ENCODE data around the gene COL6A3.
A peak's percentile ranks its signal among the peaks of the same experiment; 100 is the strongest.

COL6A3 gene

DNA sequence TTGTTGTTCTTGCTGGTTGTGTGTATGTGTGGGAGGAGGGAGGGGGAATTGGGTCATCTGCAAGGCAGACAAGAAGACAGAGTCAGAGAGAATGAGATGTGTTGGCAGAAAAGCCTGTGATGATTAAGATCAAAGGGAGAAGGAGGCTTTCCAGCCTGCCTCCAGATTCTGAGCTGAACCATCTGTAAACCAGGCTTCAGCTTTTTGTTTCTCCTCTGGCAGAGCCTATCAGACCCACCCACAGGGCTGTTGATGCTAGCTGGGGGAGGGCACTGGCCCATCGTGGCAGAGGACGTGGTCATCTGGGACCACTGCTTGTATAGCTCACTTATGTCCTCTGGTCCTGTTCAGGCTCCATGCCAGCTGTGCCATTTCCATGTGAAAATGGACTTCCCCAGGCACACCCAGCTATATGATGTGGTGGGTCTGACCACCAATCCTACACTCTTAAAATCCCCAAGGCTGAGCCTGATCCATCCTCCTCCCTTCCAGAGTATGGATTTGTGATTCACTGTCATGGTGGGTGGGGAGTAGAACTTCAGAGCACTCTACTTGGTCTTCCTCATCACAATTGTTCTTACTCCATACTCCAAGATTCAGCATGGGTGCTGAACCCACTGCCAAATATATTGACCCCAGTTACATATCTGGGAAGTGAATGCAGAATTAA, 27.8 kb upstream of the COL6A3 start:
- DNase-seq: peak; percentile 78

DNA sequence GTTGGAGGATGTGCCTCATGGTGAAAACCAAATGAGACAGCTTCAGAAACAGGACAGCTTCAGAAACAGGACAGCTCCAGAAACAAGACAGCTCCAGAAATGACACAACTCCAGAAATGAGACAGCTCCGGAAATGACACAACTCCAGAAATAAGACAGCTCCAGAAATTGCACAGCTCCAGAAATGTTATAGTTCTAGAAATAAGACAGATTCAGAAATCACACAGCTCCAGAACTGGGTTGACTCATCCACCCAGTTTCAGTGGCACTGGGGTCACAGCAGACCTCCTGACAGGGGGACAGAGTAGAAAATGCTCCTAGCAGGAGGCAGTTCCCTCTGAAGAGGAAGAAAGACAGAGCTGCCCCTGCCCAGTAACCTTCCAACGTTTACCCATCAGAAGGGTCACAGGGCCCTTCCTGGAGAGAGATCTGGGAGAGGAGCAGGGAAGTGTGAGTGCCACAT, 26.9 kb upstream of the COL6A3 start:
- DNase-seq: peak; percentile 65

DNA sequence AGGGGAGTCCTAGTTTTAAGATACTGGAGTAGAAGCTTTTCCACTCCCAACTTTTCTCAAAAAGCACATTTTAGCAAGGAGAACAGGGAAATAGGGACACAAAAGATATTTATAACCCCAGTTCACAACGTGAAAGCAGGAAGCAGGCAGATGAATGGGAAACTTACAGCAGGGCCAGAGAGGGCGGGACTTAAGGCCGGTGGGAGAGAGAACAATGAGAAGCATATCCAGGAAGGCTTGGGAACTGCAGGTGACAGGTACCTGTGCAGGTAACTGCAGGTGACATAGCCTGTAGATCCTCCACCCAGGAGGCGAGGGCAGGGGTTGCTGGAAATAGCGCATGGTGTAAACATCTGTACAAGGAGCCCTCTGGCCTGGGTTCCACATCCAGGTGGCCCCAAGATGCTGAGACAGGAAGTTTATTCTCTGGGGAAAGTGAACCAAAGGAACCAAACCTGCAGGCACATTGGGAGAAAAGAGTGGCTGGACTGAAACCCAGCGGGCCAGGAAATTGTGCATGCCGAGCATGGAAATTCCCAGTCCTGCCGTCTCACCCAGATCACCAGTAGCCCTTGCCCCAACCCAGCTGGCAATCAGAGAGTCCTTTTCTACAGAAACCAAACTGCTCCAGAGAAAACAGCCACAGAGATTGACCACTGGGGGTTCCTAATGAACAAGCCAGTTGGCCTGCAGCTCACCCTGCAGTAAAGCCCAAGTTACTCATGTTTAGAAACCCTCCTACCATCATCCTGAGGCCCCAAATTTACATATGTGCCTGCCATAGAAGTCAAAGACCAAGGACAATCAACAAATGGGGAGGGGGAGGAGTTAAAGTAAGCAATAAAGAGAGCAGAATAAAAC, 24.3 kb upstream of the COL6A3 start:
- no peak for DNase-seq

DNA sequence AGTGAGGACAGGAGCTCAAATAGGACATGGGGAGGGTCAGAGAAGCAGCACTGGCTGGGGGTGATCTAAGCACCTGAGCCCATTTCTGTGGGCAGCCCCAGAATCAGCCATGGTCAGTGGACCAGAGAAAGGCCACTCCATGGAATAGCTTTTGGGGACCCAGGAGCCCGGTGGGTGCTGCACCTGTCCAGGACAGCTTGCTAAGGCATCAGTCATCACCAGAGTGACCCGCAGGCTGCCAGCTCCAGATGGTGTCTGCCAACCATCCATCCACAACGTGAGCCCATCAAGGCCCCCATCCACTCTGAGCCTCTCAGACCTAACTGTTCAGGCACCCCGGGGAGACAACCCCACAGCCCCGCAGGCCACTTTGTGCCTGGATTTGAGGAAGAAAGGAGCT, 23.6 kb upstream of the COL6A3 start:
- DNase-seq: no peak

DNA sequence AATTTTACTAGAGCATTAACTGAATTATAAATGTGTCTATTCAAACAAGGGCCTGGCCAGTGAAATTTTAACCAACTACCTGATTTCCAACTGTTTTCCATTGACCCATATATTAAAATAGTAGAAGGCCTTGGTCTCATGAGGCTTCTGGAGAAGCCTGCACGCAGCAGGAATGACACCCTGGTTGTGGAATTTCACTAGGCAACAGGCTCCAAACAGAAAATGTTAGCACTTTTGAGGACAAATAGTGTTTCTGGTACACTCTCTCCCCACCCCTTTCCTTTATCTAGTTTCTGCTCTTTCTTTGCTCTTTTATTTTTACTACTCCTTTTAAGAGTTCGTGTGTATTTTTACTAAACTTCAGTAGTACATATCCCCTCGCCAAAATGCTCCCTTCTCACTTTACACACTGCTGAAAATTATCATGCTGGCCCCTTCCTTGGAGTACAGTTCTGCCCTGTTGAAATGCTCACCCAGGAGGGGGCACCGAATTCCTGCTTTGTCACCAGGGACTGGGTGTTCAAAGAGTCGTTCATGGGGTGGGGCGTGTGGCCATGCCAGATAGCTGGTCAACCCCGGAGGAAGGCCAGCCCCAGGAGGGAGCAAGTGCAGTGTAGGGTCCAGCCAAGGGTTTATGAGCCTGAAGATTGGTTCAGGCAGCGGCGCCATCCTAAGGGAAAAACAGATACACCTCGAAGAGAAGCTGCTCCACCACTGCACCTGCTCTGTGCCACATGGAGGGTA, 22.1 kb upstream of the COL6A3 start:
- peak; percentile 90 for DNase-seq

DNA sequence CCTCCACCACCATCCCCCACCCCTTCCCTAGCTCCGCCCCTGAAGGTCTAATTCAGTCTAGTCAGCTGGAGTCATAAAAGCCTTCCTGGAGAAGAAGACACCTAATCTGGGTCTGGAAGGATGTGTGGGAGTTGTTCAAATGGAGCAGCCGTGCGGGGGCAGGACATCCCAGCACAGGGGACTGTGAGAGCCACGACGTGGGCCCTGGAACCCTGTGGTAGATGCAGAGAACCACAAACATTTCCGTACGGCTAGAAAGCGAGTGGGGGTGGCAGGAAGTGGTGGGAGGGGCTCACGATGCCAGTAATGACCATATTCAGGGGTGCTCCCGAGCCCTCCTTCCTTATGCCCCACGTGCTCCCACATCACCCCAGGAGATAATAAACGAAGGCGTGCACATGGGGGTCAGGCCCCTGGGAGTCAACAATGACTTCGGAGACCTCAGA, 20.9 kb upstream of the COL6A3 start:
- peak; percentile 92 for DNase-seq

DNA sequence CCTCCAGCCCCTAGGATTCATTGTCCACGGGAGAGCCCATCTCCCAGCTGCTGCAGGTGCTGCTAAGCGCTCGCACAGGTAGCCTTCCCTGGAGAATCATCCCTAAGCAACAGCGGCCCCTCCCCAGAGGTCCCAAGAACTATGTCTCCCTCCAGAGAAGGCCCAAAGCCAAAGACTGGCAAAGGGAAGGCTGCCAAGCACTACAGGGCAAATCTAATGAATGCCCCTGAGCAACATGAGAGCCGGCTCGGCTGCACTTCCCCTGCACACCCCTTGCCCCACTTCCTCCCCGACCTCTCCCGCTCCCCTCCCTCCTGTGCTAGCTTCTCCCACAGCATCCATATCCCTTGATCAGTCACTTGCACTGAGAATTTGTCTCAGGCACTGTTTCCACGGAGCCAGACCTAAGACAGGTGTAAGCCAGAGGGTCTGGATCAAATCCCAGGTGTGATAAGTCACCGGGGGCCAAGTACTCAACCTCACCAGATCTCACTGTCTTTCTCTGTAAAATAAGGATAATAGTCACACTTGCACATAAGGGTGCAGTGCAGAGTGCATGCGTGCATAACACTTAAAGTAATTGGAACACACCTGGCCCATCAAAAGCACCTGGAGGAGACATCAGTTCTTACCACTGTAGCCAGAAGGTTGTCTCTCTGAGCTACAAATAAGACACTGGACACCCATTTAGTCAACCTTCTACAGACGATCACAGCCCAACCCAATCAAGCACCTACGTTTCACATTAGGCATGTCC, 20.1 kb upstream of the COL6A3 start:
- DNase-seq: no peak

DNA sequence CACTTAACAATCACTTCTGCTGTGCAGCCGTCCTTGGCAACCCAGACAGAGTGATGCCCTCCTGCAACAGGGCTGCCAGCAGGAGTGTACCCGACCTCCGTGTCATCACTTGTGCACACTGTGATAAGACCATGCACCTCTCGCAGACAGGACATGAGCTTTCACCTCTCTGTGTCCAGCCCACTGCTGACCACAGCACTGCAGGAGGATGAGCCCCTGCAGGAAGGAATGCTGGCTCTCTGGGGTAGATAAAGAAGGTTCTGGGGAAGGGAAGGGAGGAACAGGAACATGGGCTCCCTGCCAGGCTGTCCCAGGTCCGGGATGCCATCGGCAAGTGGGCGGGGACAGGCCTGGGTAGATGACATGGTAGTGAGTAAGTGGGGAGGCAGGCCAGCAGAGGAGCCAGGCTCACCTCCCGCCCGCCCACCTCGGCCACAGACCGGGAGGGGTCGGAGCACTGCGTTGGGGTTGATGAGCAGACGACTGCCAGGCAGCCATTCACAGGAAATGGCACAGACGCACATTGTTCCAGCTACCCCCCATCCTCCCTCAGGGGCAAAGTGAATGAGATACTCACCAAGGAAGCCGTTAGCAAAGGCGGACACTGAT, 18.6 kb upstream of the COL6A3 start:
- DNase-seq: peak; percentile 97

DNA sequence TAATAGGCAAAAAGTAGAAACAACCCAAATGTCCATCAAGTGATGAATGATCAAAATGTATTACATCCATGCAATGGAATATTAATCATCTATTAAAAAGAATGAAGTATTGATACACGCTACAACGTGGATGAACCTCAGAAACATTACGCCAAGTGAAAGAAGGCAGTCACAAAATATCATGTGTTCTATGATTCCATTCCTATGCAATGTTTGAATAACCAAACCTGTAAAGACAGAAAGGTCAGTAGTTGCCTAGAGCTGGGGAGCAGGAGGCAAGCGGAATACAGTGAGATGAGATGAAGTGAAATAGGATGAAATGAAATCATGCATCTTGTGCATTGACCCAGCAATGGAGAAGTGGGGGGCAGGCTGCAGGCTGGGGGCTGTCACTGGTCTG, 17.9 kb upstream of the COL6A3 start:
- DNase-seq: no peak

DNA sequence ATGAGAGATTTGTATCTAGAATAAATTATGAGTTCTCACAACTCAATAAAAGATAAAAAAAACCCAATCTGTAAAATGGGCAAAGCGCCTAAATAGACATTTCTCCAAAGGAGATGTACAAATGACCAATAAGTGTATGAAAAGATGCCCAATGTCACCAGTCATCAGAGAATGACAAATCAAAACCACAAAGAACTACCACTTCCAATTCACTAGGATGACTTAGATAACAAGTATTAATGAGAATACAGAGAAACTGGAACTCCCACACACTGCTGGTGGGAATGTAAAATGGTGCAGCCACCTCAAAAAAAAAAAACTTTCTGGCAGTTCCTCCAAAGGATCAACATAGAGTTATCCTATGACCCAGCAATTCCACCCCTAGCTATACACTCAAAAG, 17.4 kb upstream of the COL6A3 start:
- DNase-seq: peak; percentile 96

DNA sequence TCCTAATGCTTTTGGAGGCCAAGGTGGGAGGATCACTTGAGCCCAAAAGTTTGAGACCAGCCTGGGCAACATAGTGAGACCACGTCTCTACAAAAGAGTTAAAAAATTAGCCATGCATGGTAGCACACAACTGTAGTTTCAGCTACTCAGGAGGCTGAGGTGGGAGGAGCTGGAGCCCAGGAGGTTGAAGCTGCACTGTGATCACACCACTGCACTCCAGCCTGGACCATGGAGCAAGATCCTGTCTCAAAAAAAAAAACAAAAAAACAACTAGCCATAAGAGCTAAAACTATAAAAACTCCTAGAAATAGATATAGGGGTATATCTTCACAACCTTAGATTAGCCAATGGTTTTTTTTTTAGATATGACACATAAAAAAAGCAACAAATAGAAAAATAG, 16.9 kb upstream of the COL6A3 start:
- DNase-seq: no peak

DNA sequence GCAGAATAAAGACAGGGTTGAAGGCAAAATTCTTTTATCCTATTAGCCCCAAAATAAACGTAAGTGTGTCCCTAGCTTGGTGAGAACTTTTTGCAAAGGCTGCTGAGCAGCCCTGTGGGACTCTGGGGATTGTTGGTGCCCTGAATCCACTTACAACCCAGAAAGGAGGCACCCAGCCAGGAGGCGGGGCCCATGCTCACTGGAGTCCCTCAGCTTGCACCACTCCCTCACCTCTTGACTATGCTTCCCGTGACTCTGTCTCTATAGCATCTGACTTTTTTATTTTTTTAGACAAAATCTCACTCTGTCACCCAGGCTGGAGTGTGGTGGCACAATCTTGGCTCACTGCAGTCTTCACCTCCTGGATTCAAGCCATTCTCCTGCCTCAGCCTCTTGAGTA, 15.8 kb upstream of the COL6A3 start:
- no peak for DNase-seq

DNA sequence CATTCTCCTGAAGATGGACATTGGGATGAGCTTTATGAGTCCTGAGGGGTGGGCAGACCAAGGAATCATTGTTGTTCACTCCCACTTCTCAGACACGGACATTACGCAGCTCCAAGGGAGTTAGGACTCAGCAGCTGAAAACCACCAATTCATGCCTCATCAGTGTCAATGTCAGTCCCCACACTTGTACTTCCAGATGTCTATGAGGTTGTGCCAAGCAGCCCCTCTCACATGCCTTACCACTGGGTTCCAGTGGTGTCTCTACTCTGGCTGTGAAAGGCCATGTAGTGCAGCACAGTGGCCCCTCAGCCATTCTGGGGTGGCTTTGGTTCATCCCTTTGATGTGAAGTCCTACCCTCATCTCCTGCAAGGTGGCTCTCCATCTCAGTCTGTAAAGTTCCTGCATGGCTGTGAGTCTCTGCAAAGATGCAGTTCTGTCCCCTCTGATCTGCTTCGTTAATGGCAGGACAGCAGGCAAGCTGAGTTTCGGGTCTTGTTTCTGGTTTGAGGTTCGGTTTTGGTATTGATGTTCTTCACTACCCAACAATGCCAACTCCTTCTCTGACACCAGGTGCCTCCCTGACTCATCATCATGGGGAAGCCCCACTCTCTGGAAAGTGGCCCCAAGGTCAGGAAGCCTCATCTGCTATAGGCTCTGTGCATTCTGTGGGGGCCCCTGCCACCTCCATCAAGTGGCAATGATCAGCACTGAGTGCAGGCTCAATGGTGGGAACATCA, 14.0 kb upstream of the COL6A3 start:
- no peak for DNase-seq

DNA sequence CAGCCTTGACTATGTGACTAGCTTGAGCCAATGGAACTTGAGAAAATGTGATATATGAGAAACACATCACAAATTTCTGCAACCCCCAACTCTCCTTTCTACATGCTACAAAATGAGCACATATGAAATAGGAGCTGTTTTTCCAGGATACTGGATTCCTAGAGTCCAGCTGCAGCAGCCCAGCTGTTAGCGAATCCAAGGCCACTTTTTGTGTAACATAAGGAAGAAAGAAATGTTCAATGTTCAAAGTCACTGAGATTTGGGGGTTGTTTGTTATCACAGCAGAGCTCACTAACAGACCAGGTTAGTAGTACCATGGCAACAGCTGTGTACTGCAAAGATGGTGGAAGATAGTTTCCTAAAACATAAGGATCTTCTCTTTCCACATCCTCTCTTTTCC, 12.6 kb upstream of the COL6A3 start:
- no peak for DNase-seq

DNA sequence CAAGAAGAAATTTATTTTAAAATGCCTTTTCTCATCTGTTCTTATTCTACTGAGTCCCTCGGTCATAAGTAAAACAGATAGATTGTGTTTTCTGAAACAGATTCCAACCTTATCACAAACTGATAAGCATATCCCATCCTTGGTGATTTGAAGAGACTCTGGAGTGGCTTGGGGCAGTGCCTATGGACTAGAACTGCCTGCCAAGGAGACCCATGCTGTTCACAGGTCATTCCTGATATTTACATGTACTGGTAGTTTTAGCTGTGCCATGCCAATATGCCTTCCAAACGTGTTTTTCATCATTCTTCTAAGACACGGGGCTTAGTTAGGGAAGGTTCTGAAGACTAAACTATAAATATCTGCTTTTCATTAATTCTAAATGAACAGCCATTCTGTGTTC, 11.4 kb upstream of the COL6A3 start:
- DNase-seq: no peak

DNA sequence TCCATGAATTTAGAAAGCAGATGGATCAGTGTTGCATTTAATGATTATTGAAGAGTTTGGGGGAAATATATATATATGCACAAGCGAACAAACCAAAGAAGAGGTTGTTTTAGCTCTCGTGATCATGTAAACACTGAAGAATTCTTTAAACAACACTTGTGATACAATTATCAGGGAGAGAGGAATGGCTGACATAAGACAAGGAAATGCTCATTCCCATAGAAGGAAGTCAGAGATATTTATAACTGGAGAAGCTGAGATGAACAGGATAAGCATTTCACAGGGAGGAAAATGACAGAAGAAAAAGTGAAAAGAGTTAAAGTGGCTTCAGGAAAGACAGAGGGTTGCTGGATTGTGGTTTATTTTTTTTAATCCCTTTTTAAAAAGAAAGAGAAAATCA, 10.6 kb upstream of the COL6A3 start:
- DNase-seq: no peak

DNA sequence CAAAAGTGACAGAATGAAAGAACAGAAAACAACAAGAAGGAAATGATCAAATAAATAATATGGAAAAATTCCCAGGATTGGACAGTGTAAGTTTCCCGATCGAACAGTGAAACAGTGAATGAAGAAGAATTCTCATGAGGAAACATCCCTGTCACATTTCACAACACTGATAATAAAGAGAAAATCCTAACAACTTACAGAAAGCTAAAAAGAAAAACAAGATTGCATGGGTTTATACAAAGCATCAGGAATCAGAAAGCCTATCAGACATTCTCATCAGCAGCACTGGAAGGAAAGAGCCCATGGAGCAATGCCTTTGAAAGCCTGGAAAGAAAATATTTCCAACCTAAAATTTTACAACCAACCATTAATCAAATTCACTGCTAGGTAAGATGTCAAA, 9.9 kb upstream of the COL6A3 start:
- DNase-seq: no peak

DNA sequence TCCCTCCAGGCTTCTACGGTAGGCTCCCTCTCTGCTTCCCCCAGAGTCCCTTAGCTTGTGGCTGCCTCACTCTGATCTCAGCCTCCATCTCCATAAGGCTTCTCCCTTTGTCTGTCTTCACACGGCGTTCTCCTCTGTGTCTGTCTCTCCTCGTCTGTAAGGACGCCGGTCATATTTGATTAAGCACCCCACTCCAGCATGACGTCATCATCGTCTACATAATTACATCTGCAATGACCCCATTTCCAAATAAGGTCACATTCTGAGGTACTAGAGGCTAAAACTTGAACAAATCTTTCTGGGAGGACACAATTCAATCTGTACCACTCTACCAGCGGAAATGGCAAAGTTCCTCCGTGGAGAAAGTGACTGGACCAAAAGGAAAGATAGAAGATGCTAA, 8.3 kb upstream of the COL6A3 start:
- DNase-seq: no peak

DNA sequence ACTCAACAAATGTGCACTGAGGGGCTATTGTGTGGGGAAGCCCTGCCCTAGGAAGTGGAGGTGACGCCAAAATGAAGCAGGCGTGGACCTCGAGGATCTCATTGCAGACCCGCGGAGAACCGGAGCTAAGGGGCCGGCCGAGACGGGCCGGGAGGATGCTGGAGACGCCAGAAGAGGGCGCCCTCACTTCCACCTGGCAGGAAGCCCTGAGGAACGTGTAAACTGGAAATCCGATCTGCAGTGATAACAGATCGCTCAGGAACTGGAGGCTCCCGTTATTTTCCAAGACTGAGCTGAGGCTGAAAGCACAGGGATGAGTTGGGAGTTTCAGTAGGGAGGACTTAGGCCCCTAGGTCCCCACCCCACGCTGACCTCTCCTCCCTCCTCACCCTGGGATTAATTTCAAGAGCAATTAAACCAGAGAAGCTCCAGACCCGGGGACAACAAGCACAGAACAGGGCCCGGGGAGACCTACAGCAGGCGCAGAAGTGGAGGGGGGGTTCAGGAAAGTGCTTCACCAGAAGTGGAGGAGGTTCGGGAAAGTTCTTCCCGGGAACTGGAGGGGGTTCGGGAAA, 7.7 kb upstream of the COL6A3 start:
- peak; percentile 88 for DNase-seq

DNA sequence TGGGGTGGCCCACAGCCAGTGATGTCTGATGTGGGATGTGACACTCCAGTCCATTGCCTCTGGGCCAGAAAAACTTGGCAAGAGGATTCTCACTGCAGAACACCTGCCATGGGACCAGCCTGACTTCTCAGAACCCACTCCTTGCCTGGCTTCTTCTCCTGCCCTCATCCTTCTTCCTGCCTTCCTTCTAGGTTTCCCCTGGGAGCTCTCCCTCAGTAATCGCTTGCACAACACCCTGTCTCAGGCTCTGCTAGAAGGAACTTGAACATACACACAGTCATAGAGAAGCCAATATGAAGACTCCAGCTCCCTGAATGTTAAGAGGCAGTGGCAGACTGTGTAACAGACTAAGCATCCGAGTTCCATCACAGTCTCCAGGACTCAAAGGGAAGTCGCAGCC, 4.3 kb upstream of the COL6A3 start:
- no peak for DNase-seq
